ENCODE measurements around the gene PEX1.
"Not testable (repeated sequence)": the region's sequence is repeated elsewhere in the genome, so short reads cannot be mapped to it uniquely, and the experiment has no call there.

PEX1 gene

GRCh38 chr7:92460510-92460909 lies 67.8 kb downstream of the PEX1 start:
- no peak for DNase-seq (ENCODE audit: low read depth in 2 of 2)

DNA sequence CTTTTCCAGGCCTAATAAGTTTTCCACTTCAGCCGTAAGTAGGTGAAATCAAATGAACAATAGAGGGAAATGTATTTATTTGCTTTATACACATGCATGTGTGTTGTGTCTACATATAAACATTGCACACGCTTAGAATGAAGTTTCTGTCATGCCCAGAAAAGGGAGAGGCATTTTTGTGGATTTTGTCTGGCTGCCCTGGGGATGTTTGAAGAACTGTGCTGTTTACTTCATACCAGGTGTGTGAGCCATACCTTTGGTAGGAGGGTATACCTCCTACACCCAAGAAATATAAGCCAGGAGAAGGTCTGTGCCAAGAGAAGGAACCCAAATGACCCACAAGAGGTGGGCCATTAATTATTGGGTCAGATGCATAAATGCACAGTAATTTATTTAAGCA lies 68.2 kb downstream of the PEX1 start:
- DNase-seq (ENCODE audit: low read depth in 2 of 2) = no peak

GRCh38 chr7:92456236-92456635 lies 72.1 kb downstream of the PEX1 start:
- no peak for DNase-seq (ENCODE audit: low read depth in 2 of 2)

- no peak for DNase-seq (ENCODE audit: low read depth in 2 of 2)
Measured at GRCh38 chr7:92451645-92452044, 76.7 kb downstream of the PEX1 start.

- peak; percentile 18 to 39 for DNase-seq (ENCODE audit: low read depth in 2 of 2)
Measured at GRCh38 chr7:92448205-92448747, 80.0 kb downstream of the PEX1 start.

GRCh38 chr7:92447345-92448204 lies 80.7 kb downstream of the PEX1 start, which contains the start of gene GATAD1:
Gene GATAD1, plus strand, starts transcription at chr7:92447482. Its CDS starts 248 bp downstream, at chr7:92447730.
- peak; percentile 69 to 74 for DNase-seq (ENCODE audit: low read depth in 2 of 2)

- DNase-seq (ENCODE audit: low read depth in 2 of 2) = no peak
Measured at GRCh38 chr7:92446869-92447344, 81.4 kb downstream of the PEX1 start.

DNA sequence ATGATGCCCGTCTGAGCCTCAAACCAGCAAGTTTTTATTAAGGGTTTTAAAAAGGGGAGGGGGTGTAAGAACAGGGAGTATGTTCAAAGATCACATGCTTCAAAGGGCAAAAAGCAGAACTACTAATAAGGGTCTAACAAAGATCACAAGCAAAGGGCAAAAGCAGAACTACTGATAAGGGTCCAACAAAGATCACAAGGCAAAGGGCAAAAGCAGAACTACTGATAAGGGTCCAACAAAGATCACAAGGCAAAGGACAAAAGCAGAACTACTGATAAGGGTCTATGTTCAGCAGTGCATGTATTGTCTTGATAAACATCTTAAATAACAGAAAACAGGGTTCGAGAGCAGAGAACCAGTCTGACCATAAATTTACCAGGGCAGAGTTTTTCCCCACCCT lies 85.6 kb downstream of the PEX1 start:
- not testable (repeated sequence) for DNase-seq (ENCODE audit: low read depth in 2 of 2)

DNA sequence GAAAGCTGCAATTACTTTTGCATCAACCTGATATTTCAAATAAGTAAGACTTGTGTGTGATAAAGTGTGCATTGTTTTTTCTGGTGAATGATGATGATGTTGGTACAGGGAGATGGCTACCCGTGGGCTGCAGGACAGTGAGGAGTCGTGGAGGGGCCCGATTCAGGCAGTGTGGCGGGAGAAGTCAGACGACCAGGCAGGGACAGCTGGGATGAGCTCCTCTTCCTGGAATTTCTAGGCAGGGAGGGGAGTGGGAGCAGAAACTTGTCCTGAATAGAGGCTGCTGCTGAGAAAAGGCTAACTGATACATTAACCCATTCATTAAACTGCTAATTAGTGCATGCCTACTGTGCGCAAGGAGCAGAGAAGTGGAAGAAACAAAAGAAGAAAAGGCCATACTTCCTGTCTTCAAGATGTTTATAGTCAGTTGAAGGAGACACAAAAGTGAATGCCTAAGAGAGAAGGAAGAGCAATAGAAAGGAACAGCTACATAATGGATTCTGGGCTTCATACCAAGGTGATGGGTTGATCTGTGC lies 90.3 kb downstream of the PEX1 start:
- DNase-seq (ENCODE audit: low read depth in 2 of 2) = no peak

All from activated CD4-positive, alpha-beta T cell treated with anti-CD3 and anti-CD28 coated beads for 24 hours (primary cell).